Activated CD8-positive, alpha-beta T cell treated with anti-CD3 and anti-CD28 coated beads for 36 hours (primary cell): ENCODE measurements around the gene VWCE. TPM values are rescaled to one million over a fixed set of nuclear protein-coding genes. Genes with fewer than 3 reads are reported as not detected.

Experiments
- ATAC-seq: fragments of 200-7000 bp; cut with Tn5 transposase; one replicate; pipeline ENCODE4 v1.10.0; 2021; ENCODE audit warnings: mild to moderate bottlenecking, moderate library complexity
- CTCF ChIA-PET: fragments of 350-600 bp; sonication (Branson Sonifier 250); formaldehyde crosslinking; loops from one replicate; lab custom pipeline; 2021; ENCODE audit warnings: antibody characterized with exemption; lab: Charles Lee
- POLR2A ChIA-PET: fragments of 350-600 bp; sonication (Branson Sonifier 250); formaldehyde crosslinking; loops from one replicate; lab custom pipeline; 2021; ENCODE audit warnings: antibody characterized with exemption; lab: Charles Lee
- DNase-seq: peaks from one replicate; pipeline ENCODE4 v3.0.0-alpha.2; 2020
- H3K27ac Mint-ChIP-seq: one replicate; pipeline ENCODE4 v1.8.0; 2021; ENCODE audit warnings: mild to moderate bottlenecking, mixed read lengths
- H3K27me3 Mint-ChIP-seq: one replicate; pipeline ENCODE4 v1.8.0; 2021; ENCODE audit warnings: mixed read lengths
- H3K36me3 Mint-ChIP-seq: one replicate; pipeline ENCODE4 v1.8.0; 2021; ENCODE audit warnings: low read depth, mixed read lengths
- H3K4me1 Mint-ChIP-seq: one replicate; pipeline ENCODE4 v1.8.0; 2021; ENCODE audit warnings: low read depth, mixed read lengths
- H3K4me3 Mint-ChIP-seq: one replicate; pipeline ENCODE4 v1.8.0; 2021; ENCODE audit warnings: mild to moderate bottlenecking, moderate library complexity, mixed read lengths
- H3K9me3 Mint-ChIP-seq: one replicate; pipeline ENCODE4 v1.8.0; 2021; ENCODE audit warnings: mixed read lengths
- intact Hi-C: fragments of 100-400 bp; cut with micrococcal nuclease; formaldehyde crosslinking; loops from one replicate; pipeline ENCODE4 v1.10.0; 2022
- total RNA-seq, 2 experiments: library from RNA; stranded (reverse); gene quantifications; one replicate each; pipeline ENCODE4 v1.2.3, GENCODE V29; 2021
- TF ChIP-seq, protein P1 (sequence below): fragments of 200-600 bp; IDR thresholded peaks from one replicate; pipeline ENCODE4 v1.8.0; 2022; ENCODE audit warnings: antibody characterized with exemption, mild to moderate bottlenecking

VWCE gene
- total RNA-seq, 2 experiments from 2014 or later: 23.3 to 25.8 TPM

GRCh38 chr11:61277186-61278000, 17.7 kb downstream of the VWCE start:
- Mint-ChIP-seq H3K9me3 (no peaks in the 10 kb centered on the region), H3K36me3 (peaks cover 33% of the 10 kb centered on the region), H3K4me3 (no peak overlapping the region), H3K27ac (no peak overlapping the region), H3K27me3 (no peaks in the 10 kb centered on the region), H3K4me1 (peaks cover 2% of the 10 kb centered on the region)
- ChIA-PET CTCF (interaction anchor here (1.1 to 2.1 kb wide), 2 partner anchors 13 to 23 kb away, joined by 4 to 5 read pairs; no protein-coding TSS in a partner anchor), POLR2A (no interaction called here)
- no peak for ATAC-seq
- intact Hi-C loops: no loop called here
- DNase-seq: no peak
- TF ChIP-seq, protein P1, sequence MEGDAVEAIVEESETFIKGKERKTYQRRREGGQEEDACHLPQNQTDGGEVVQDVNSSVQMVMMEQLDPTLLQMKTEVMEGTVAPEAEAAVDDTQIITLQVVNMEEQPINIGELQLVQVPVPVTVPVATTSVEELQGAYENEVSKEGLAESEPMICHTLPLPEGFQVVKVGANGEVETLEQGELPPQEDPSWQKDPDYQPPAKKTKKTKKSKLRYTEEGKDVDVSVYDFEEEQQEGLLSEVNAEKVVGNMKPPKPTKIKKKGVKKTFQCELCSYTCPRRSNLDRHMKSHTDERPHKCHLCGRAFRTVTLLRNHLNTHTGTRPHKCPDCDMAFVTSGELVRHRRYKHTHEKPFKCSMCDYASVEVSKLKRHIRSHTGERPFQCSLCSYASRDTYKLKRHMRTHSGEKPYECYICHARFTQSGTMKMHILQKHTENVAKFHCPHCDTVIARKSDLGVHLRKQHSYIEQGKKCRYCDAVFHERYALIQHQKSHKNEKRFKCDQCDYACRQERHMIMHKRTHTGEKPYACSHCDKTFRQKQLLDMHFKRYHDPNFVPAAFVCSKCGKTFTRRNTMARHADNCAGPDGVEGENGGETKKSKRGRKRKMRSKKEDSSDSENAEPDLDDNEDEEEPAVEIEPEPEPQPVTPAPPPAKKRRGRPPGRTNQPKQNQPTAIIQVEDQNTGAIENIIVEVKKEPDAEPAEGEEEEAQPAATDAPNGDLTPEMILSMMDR: no peak

- H3K9me3 Mint-ChIP-seq: no peaks in the 10 kb centered on the region
- POLR2A ChIA-PET: interaction anchor here (0.6 kb wide), 1 partner anchor 60 kb away, joined by 3 read pairs; no protein-coding TSS in a partner anchor
- no peaks in the 10 kb centered on the region for H3K27me3 Mint-ChIP-seq
- H3K36me3 Mint-ChIP-seq: peaks cover 21% of the 10 kb centered on the region
- intact Hi-C loops: no loop called here
- TF ChIP-seq, protein P1: no peak
- ATAC-seq (no peak), DNase-seq (no peak)
- H3K4me1 Mint-ChIP-seq: peaks cover 2% of the 10 kb centered on the region
- CTCF ChIA-PET: interaction anchor here (1.4 to 1.8 kb wide), 3 partner anchors 18 to 171 kb away, joined by 3 to 6 read pairs (median 5); no protein-coding TSS in a partner anchor
- H3K4me3 Mint-ChIP-seq: no peak overlapping the region
- H3K27ac Mint-ChIP-seq: no peak overlapping the region
Measured at GRCh38 chr11:61275191-61275590, 19.9 kb downstream of the VWCE start.

DNA sequence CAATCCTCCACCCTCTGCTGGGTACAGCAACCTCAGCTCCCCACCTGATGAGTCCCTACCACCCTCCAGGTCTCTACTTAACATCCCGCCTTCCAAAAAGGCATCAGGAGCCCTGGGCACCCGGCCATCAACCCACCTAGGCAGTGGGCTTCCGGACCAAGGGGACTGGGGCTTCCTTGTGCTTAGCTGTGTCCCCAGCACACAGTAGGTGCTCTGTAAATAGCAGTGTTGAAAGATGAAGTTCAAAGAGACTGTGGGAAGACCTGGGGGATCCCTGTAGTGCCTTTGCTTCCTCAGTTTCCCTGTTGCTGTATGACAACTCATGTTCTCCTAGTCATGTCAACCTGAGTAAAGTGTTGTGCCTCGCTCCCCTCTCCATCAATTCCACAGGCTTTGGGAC, 21.0 kb downstream of the VWCE start:
- Mint-ChIP-seq H3K27ac (no peak overlapping the region), H3K36me3 (peaks cover 14% of the 10 kb centered on the region), H3K27me3 (no peaks in the 10 kb centered on the region), H3K4me1 (peaks cover 2% of the 10 kb centered on the region), H3K4me3 (no peak overlapping the region), H3K9me3 (no peaks in the 10 kb centered on the region)
- TF ChIP-seq, protein P1: no peak
- ATAC-seq: no peak
- ChIA-PET POLR2A (interaction anchor here (0.8 kb wide), 1 partner anchor 29 kb away, joined by 3 read pairs; no protein-coding TSS in a partner anchor), CTCF (interaction anchor here (1.4 kb wide), 1 partner anchor 20 kb away, joined by 5 read pairs; no protein-coding TSS in a partner anchor)
- no peak for DNase-seq
- intact Hi-C loops: no loop called here

DNA sequence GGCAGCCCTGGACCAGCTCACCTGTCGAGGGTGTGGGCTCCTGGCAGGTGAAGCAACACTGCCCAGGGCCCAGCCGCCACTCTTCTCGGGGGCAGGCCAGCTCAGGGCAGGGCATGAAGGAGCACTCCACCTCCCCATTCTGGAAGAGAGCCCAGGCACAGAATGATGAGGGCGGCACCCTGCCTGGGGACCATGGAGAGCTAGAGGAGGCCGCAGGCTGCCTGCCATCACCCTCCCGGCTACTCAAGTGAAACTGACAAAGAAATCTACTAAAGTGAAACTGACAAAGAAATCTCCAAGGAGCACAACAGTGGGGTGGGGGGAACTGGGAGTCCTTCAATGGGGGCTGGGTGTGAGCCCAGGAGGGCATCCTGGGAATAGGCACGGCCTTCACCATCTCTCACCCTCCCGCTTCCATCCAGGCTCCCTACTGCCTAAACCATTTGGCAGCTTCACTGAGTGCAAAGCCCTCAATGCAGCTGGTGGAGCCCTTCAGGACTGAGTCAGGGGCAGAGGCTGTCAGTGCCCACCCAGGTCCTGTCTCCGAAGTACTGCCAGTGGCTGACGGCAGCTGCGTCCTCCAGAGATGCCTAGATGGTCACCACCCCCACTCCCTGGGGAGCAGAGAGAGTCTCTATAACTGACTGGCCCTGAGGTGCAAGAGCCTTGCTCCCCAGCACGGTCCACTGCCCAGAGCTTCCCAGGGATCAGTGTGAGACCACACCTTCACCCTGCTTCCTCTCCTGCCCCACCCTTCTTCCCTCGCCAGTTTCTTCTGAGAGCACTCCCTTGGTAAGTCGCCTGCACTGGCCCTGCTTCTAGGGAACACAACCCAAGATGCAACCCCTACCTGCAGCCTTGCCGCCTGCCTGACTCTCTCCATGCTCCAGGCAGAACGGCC, 21.7 kb downstream of the VWCE start:
- H3K27me3 Mint-ChIP-seq: no peaks in the 10 kb centered on the region
- intact Hi-C loops: no loop called here
- POLR2A ChIA-PET: interaction anchor here (0.8 to 1.0 kb wide), 2 partner anchors 14 to 29 kb away, joined by 3 to 4 read pairs; no protein-coding TSS in a partner anchor
- DNase-seq: no peak
- no peak overlapping the region for H3K27ac Mint-ChIP-seq
- peaks cover 10% of the 10 kb centered on the region for H3K36me3 Mint-ChIP-seq
- CTCF ChIA-PET: no interaction called here
- TF ChIP-seq, protein P1: no peak
- ATAC-seq: no peak
- peaks cover 2% of the 10 kb centered on the region for H3K4me1 Mint-ChIP-seq
- H3K9me3 Mint-ChIP-seq: no peaks in the 10 kb centered on the region
- H3K4me3 Mint-ChIP-seq: no peak overlapping the region
